Liver (tissue), 9 donors: ENCODE measurements around the gene ULBP1. TPM values are rescaled to one million over a fixed set of nuclear protein-coding genes. Genes with fewer than 3 reads are reported as not detected.
A peak's percentile ranks its signal among the peaks of the same experiment; 100 is the strongest.

Source experiments
- DNase-seq: peaks from one replicate; pipeline ENCODE4 v3.0.0-alpha.2; 2017; ENCODE audit warnings: low spot score
- H3K27ac ChIP-seq, 2 donors: one replicate each; pipeline ENCODE4 v1.7.0; 2013; ENCODE audit warnings: inconsistent platforms in 2 of 2, low read length in 2 of 2, control low read depth in 1 of 2, low read depth in 1 of 2, mild to moderate bottlenecking in 1 of 2
- H3K27me3 ChIP-seq, 4 donors: one replicate each; pipeline versions ENCODE4 v1.6.1 to v1.7.0; 2013; ENCODE audit warnings: low read length in 3 of 4, inconsistent platforms in 1 of 4, mild to moderate bottlenecking in 1 of 4, moderate library complexity in 1 of 4; ENCODE audit not compliant: control insufficient read depth in 4 of 4, insufficient read depth in 4 of 4
- H3K36me3 ChIP-seq, 4 donors: one replicate each; pipeline versions ENCODE4 v1.6.1 to v1.7.0; 2013; ENCODE audit warnings: low read length in 3 of 4, mild to moderate bottlenecking in 3 of 4, low read depth in 1 of 4, moderate library complexity in 1 of 4; ENCODE audit not compliant: control insufficient read depth in 4 of 4, insufficient read depth in 3 of 4
- H3K4me1 ChIP-seq, 4 donors: one replicate each; pipeline versions ENCODE4 v1.6.1 to v1.7.0; 2013; ENCODE audit warnings: low read length in 3 of 4, mild to moderate bottlenecking in 3 of 4, moderate library complexity in 1 of 4; ENCODE audit not compliant: control insufficient read depth in 4 of 4, insufficient read depth in 4 of 4
- H3K4me3 ChIP-seq, 3 donors: one replicate each; pipeline versions ENCODE4 v1.6.1 to v1.7.0; 2013; ENCODE audit warnings: low read length in 3 of 3, control low read depth in 1 of 3, low read depth in 1 of 3, mild to moderate bottlenecking in 1 of 3
- H3K9ac ChIP-seq, 2 donors: one replicate each; pipeline ENCODE4 v1.7.0; 2013; ENCODE audit warnings: low read length in 2 of 2, mild to moderate bottlenecking in 2 of 2, moderate library complexity in 2 of 2, control low read depth in 1 of 2, low read depth in 1 of 2
- H3K9me3 ChIP-seq, 4 donors: one replicate each; pipeline versions ENCODE4 v1.6.1 to v1.7.0; 2013; ENCODE audit warnings: low read length in 3 of 4; ENCODE audit not compliant: control insufficient read depth in 4 of 4
- ATF3 ChIP-seq: IDR thresholded peaks from 2 replicates; pipeline ENCODE4 v1.6.1; 2016; ENCODE audit warnings: antibody characterized with exemption
- CTCF ChIP-seq: fragments of 150-350 bp; IDR thresholded peaks from 2 replicates; pipeline ENCODE4 v1.5.1; 2017; ENCODE audit warnings: improper control_type of control experiment, low read depth, low read length; ENCODE audit not compliant: missing input control
- EGR1 ChIP-seq, 2 donors: IDR thresholded peaks; 2 replicates each; pipeline ENCODE4 v1.6.1; 2016 to 2018; ENCODE audit warnings: antibody characterized with exemption in 2 of 2, low read depth in 2 of 2
- FOXA1 ChIP-seq: IDR thresholded peaks from 2 replicates; pipeline ENCODE4 v1.6.1; 2016; ENCODE audit warnings: antibody characterized with exemption
- FOXA2 ChIP-seq: IDR thresholded peaks from 2 replicates; pipeline ENCODE4 v1.6.1; 2016; ENCODE audit warnings: antibody characterized with exemption
- GABPA ChIP-seq, 2 donors: IDR thresholded peaks in 1 of 2; conservative IDR thresholded peaks in 1 of 2; 2 replicates each; pipeline ENCODE4 v1.6.1; 2016; ENCODE audit warnings: antibody characterized with exemption in 2 of 2, mild to moderate bottlenecking in 1 of 2, moderate library complexity in 1 of 2
- HNF4A ChIP-seq, 2 donors: conservative IDR thresholded peaks; 2 replicates each; pipeline ENCODE4 v1.6.1; 2016; ENCODE audit warnings: antibody characterized with exemption in 2 of 2, mild to moderate bottlenecking in 2 of 2
- HNF4G ChIP-seq: IDR thresholded peaks from 2 replicates; pipeline ENCODE4 v1.6.1; 2016; ENCODE audit warnings: antibody characterized with exemption
- JUND ChIP-seq, 2 donors: IDR thresholded peaks; 2 replicates each; pipeline ENCODE4 v1.6.1; 2016; ENCODE audit warnings: antibody characterized with exemption in 2 of 2
- MAX ChIP-seq: IDR thresholded peaks from 2 replicates; pipeline ENCODE4 v1.6.1; 2016; ENCODE audit warnings: antibody characterized with exemption
- NR2F2 ChIP-seq: IDR thresholded peaks from 2 replicates; pipeline ENCODE4 v1.6.1; 2016; ENCODE audit warnings: antibody characterized with exemption
- RAD21 ChIP-seq, 2 donors: IDR thresholded peaks; 2 replicates each; pipeline ENCODE4 v1.6.1; 2016; ENCODE audit warnings: antibody characterized with exemption in 2 of 2, mild to moderate bottlenecking in 2 of 2
- REST ChIP-seq: IDR thresholded peaks from 2 replicates; pipeline ENCODE4 v1.6.1; 2016; ENCODE audit warnings: antibody characterized with exemption, mild to moderate bottlenecking
- RXRA ChIP-seq, 2 donors: IDR thresholded peaks; 2 replicates each; pipeline ENCODE4 v1.6.1; 2017 to 2018; ENCODE audit warnings: antibody characterized with exemption in 2 of 2, mild to moderate bottlenecking in 1 of 2
- SP1 ChIP-seq: IDR thresholded peaks from 2 replicates; pipeline ENCODE4 v1.6.1; 2018; ENCODE audit warnings: antibody characterized with exemption, mild to moderate bottlenecking
- TAF1 ChIP-seq: conservative IDR thresholded peaks from 2 replicates; pipeline ENCODE4 v1.6.1; 2016; ENCODE audit warnings: antibody characterized with exemption, mild to moderate bottlenecking
- YY1 ChIP-seq: IDR thresholded peaks from 2 replicates; pipeline ENCODE4 v1.6.1; 2016; ENCODE audit warnings: antibody characterized with exemption, mild to moderate bottlenecking
- ZBTB33 ChIP-seq: IDR thresholded peaks from 2 replicates; pipeline ENCODE4 v1.6.1; 2016; ENCODE audit warnings: antibody characterized with exemption
- WGBS: extraction: QIAGEN DNeasy Blood & Tissue Kit; methylation state at CpG from one replicate; pipeline ENCODE4 v1.1.7; 2013; 5-methylcytosine and 5-hydroxymethylcytosine counted together
- polyA plus RNA-seq, 2 donors: library from polyadenylated mRNA; stranded (reverse) in 1 of 2; unstranded in 1 of 2; fragments of 200-250 nt in 1 of 2; fragments of >200 nt in 1 of 2; fragmentation: Nextera tagmentation in 1 of 2; extraction: Ambion mirVana in 1 of 2; gene quantifications; one replicate each; pipeline versions ENCODE4 v1.2.1 to v1.2.3, GENCODE V29; 2013 to 2015
- total RNA-seq, 2 donors: library from RNA; depleted of rRNA; stranded (reverse); fragments of >200 nt; gene quantifications; one replicate each; pipeline ENCODE4 v1.2.3, GENCODE V29; 2014
- donor health status: healthy.
- donor health status: healthy.
- donor health status: healthy.
- donor health status: healthy.
- donor health status: healthy.

ULBP1 gene
- total and polyA plus RNA-seq, 4 donors: under 0.01 to 0.05 (median 0.03) TPM; not detected in 1

GRCh38 chr6:149934249-149935156 is 29.2 kb upstream of the ULBP1 start:
- WGBS: 33% methylated on average over 11 of the region's 11 CpGs
- Histone ChIP-seq H3K9me3 (no peaks in the 10 kb centered on the region), H3K36me3 (no peaks in the 10 kb centered on the region), H3K27me3 (peaks cover 0 to 24% (median 9%) of the 10 kb centered on the region in 4 donors), H3K4me3 (no peak overlapping the region), H3K9ac (no peak overlapping the region), H3K4me1 (peaks cover 3 to 13% (median 9%) of the 10 kb centered on the region in 4 donors), H3K27ac (no peak overlapping the region)
- DNase-seq: peak; percentile 64
- TF ChIP-seq GABPA (IDR thresholded peaks at IDR 0.05 in 1 of 2, conservative IDR thresholded peaks at IDR 0.05 in 1 of 2): no peak
- TF ChIP-seq SP1: no peak
- peak; percentile 94 for TF ChIP-seq CTCF
- peak; percentile 76 to 92 for TF ChIP-seq JUND (IDR thresholded peaks at IDR 0.05)
- peak; percentile 27 to 58 for TF ChIP-seq HNF4A (conservative IDR thresholded peaks at IDR 0.05)
- no peak for TF ChIP-seq FOXA2
- TF ChIP-seq ZBTB33: no peak
- no peak for TF ChIP-seq HNF4G
- TF ChIP-seq REST: no peak
- TF ChIP-seq EGR1 (IDR thresholded peaks at IDR 0.05; ENCODE audit: low read depth in 2 of 2): no peak
- TF ChIP-seq TAF1: no peak
- no peak for TF ChIP-seq FOXA1
- no peak for TF ChIP-seq MAX
- TF ChIP-seq ATF3: peak; percentile 14
- TF ChIP-seq RAD21 (IDR thresholded peaks at IDR 0.05): peak; percentile 94 to 96
- TF ChIP-seq NR2F2: no peak
- TF ChIP-seq RXRA (IDR thresholded peaks at IDR 0.05): no peak
- no peak for TF ChIP-seq YY1
